ENCODE data around the gene MYBPHL.

- no peak for TF ChIP-seq CTCF (conservative IDR thresholded peaks at IDR 0.05; ENCODE audit: low read depth in 2 of 2)
- no peak for TF ChIP-seq REST (IDR thresholded peaks at IDR 0.05; ENCODE audit: unreplicated experiment)
- TF ChIP-seq CREB1 (CRISPR knock-in tag; IDR thresholded peaks at IDR 0.05; ENCODE audit: low read depth): no peak
- no peak for TF ChIP-seq EZH2 (IDR thresholded peaks at IDR 0.05; ENCODE audit: low read depth, unreplicated experiment)
- no peak for TF ChIP-seq EZH2phosphoT487 (IDR thresholded peaks at IDR 0.05; ENCODE audit: unreplicated experiment)
- no peak for TF ChIP-seq ZNF114 (CRISPR knock-in tag; IDR thresholded peaks at IDR 0.05)
- no peak for TF ChIP-seq POLR2AphosphoS5 (IDR thresholded peaks at IDR 0.05; ENCODE audit: low read depth)
- no peak for TF ChIP-seq ETS1 (IDR thresholded peaks at IDR 0.05)
- TF ChIP-seq NANOG (IDR thresholded peaks at IDR 0.05; ENCODE audit: borderline replicate concordance): no peak
- TF ChIP-seq STAT1 (IDR thresholded peaks at IDR 0.05; ENCODE audit: unreplicated experiment): no peak
- TF ChIP-seq JUNB (IDR thresholded peaks at IDR 0.05; ENCODE audit: unreplicated experiment): no peak
- no peak for TF ChIP-seq ZNF331 (CRISPR knock-in tag; IDR thresholded peaks at IDR 0.05; ENCODE audit: low read depth)
- TF ChIP-seq ZNF462 (CRISPR knock-in tag; IDR thresholded peaks at IDR 0.05): no peak
Measured at GRCh38 chr1:109257682-109258421, 49.0 kb downstream of the MYBPHL start.

All from GM23338 (cell line).